Activated T-helper 1 cell treated with anti-CD3 and anti-CD28 coated beads, Interleukin-12 subunit alpha, Interleukin-12 subunit beta, Interleukin-2, Interleukin-4 antibody, amounts not matched to agents 30 ng/mL and 10 ng/mL and 1 ng/mL, durations not matched to agents 14 hours and 24 hours and 36 hours (primary cell): ENCODE data around the gene RAD18. TPM values are rescaled to one million over a fixed set of nuclear protein-coding genes. Genes with fewer than 3 reads are reported as not detected.
A peak's percentile ranks its signal among the peaks of the same experiment; 100 is the strongest.

Experiments
- DNase-seq: peaks from one replicate; pipeline ENCODE4 v3.0.0; 2021; ENCODE audit warnings: low spot score
- H3K27ac Mint-ChIP-seq: one replicate; pipeline ENCODE4 v1.8.0; 2021; ENCODE audit warnings: mild to moderate bottlenecking, mixed read lengths
- H3K27me3 Mint-ChIP-seq: one replicate; pipeline ENCODE4 v1.8.0; 2022; ENCODE audit warnings: mild to moderate bottlenecking, moderate library complexity, mixed read lengths; ENCODE audit not compliant: insufficient read depth
- H3K36me3 Mint-ChIP-seq: one replicate; pipeline ENCODE4 v1.8.0; 2021; ENCODE audit warnings: low read depth, mixed read lengths
- H3K4me1 Mint-ChIP-seq: one replicate; pipeline ENCODE4 v1.8.0; 2021; ENCODE audit warnings: low read depth, mixed read lengths
- H3K4me3 Mint-ChIP-seq: one replicate; pipeline ENCODE4 v1.8.0; 2021; ENCODE audit warnings: mild to moderate bottlenecking, moderate library complexity, mixed read lengths
- H3K9me3 Mint-ChIP-seq: one replicate; pipeline ENCODE4 v1.8.0; 2021; ENCODE audit warnings: mixed read lengths
- intact Hi-C: fragments of 100-400 bp; cut with micrococcal nuclease; formaldehyde crosslinking; loops from one replicate; pipeline ENCODE4 v1.15.1; 2024
- total RNA-seq: library from RNA; stranded (reverse); gene quantifications from 2 replicates; pipeline ENCODE4 v1.2.3, GENCODE V29; 2022

RAD18 gene
- total RNA-seq: 52.8 and 54.2 TPM in 2 replicates

- peak within 1 kb of the TSS; percentile 97 for H3K27ac Mint-ChIP-seq
- H3K36me3 Mint-ChIP-seq: peaks cover 21% of the 10 kb centered on the region
- no peaks in the 10 kb centered on the region for H3K9me3 Mint-ChIP-seq
- peaks cover 7% of the 10 kb centered on the region for H3K27me3 Mint-ChIP-seq
- DNase-seq: peak; percentile 91
- peak within 1 kb of the TSS; percentile 98 for H3K4me3 Mint-ChIP-seq
- peaks cover 62% of the 10 kb centered on the region for H3K4me1 Mint-ChIP-seq
- intact Hi-C loops: loop anchor here (1.0 to 5.0 kb wide), 9 partner anchors 204 to 1359 kb away; partner anchors contain the start of genes ARPC4, BRPF1, JAGN1 and MTMR14
These were observed at the start of gene RAD18 for GRCh38 chr3:8963137-8963853. Gene RAD18 (minus strand): TSS chr3:8963472. CDS start chr3:8963385, 87 bp downstream.

DNA sequence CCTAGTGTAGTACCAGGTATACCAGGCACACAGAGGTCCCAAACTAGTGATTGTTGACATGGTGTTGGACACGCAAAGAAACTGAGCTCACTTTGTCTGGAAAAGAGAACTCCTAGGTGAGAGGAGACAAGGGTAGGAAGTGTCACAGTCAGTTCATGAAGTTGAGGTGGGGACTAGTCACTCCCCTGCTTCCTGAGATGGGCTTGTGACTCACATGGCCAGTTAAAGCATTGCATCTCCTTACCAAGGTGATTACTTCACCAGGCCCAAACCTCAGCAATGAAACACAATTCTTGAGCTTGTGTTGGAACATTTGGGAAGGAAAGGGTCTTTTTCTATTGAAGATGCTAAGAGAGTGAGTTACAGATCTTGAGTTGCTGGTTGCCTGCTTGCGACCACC, 49.2 kb upstream of the RAD18 start:
- H3K9me3 Mint-ChIP-seq: no peaks in the 10 kb centered on the region
- no peak overlapping the region for H3K4me3 Mint-ChIP-seq
- H3K4me1 Mint-ChIP-seq: peaks cover 7% of the 10 kb centered on the region
- no peak for DNase-seq
- no peaks in the 10 kb centered on the region for H3K36me3 Mint-ChIP-seq
- H3K27me3 Mint-ChIP-seq: no peaks in the 10 kb centered on the region
- no peak overlapping the region for H3K27ac Mint-ChIP-seq
- intact Hi-C loops: no loop called here

DNA sequence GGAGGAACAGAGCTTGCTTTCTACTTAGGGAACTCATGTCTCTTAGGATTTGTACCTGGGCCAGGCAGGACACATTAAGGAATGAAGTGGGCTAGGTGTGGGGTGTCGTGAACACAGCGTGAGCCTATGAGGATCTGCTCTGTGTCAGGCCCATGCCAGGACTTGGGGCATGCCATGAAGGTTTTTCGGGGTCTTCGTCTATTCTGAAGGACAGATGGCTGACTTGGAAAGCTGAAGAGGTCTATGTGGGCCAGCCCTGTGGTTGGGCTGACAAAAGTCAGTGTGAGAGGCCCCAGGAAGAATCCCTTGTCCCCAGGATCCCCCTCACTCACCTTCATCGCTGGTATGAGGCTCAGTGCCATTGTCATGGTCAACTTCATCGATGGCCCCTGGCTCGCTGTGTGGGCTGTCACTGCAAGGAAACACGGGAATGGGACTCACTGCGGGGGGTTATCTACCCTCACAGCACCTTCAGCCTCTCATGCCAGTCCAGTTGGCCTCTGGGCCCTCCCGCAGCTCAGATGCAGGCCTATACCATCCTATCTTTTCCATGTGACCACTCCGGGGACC, 46.8 kb upstream of the RAD18 start:
- Mint-ChIP-seq H3K36me3 (no peaks in the 10 kb centered on the region), H3K27ac (no peak overlapping the region), H3K27me3 (no peaks in the 10 kb centered on the region), H3K9me3 (no peaks in the 10 kb centered on the region), H3K4me1 (peaks cover 7% of the 10 kb centered on the region), H3K4me3 (no peak overlapping the region)
- intact Hi-C loops: no loop called here
- no peak for DNase-seq

GRCh38 chr3:9008550-9009255, 45.4 kb upstream of the RAD18 start:
- intact Hi-C loops: no loop called here
- no peaks in the 10 kb centered on the region for H3K36me3 Mint-ChIP-seq
- H3K27me3 Mint-ChIP-seq: no peaks in the 10 kb centered on the region
- H3K4me1 Mint-ChIP-seq: peaks cover 7% of the 10 kb centered on the region
- DNase-seq: no peak
- no peak overlapping the region for H3K27ac Mint-ChIP-seq
- H3K9me3 Mint-ChIP-seq: no peaks in the 10 kb centered on the region
- no peak overlapping the region for H3K4me3 Mint-ChIP-seq

- Mint-ChIP-seq H3K4me1 (peaks cover 7% of the 10 kb centered on the region), H3K36me3 (no peaks in the 10 kb centered on the region), H3K27ac (no peak overlapping the region), H3K9me3 (no peaks in the 10 kb centered on the region), H3K4me3 (no peak overlapping the region), H3K27me3 (no peaks in the 10 kb centered on the region)
- DNase-seq: no peak
- intact Hi-C loops: no loop called here
These were observed 44.7 kb upstream of the RAD18 start for GRCh38 chr3:9007928-9008327.

- no peaks in the 10 kb centered on the region for H3K27me3 Mint-ChIP-seq
- no peaks in the 10 kb centered on the region for H3K9me3 Mint-ChIP-seq
- H3K27ac Mint-ChIP-seq: no peak overlapping the region
- DNase-seq: no peak
- intact Hi-C loops: no loop called here
- no peak overlapping the region for H3K4me3 Mint-ChIP-seq
- H3K4me1 Mint-ChIP-seq: peaks cover 1% of the 10 kb centered on the region
- H3K36me3 Mint-ChIP-seq: no peaks in the 10 kb centered on the region
These were observed 43.9 kb upstream of the RAD18 start for GRCh38 chr3:9007213-9007612.

DNA sequence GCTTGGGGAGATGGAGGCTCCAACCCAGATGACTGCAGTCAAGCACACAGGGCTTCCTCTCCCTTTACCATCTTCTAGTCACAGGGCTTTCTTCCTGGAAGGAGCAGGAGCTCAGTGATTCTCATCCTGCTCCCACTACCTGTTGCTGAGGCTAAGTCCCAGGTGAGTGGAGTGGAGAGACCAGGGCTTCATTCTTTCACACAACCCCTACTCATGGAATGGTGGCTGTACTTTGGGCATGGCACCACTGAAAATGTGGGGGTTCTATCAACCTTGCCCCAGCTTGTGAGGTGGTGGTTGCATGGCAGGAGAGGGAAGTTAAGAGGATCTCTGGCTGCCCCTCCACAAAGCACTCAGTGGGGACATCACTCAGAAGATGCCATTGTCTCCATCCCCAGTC, 36.8 kb upstream of the RAD18 start:
- intact Hi-C loops: no loop called here
- no peaks in the 10 kb centered on the region for H3K9me3 Mint-ChIP-seq
- H3K4me1 Mint-ChIP-seq: no peaks in the 10 kb centered on the region
- H3K4me3 Mint-ChIP-seq: no peak overlapping the region
- no peaks in the 10 kb centered on the region for H3K36me3 Mint-ChIP-seq
- no peak overlapping the region for H3K27ac Mint-ChIP-seq
- H3K27me3 Mint-ChIP-seq: peaks cover 2% of the 10 kb centered on the region
- DNase-seq: no peak

DNA sequence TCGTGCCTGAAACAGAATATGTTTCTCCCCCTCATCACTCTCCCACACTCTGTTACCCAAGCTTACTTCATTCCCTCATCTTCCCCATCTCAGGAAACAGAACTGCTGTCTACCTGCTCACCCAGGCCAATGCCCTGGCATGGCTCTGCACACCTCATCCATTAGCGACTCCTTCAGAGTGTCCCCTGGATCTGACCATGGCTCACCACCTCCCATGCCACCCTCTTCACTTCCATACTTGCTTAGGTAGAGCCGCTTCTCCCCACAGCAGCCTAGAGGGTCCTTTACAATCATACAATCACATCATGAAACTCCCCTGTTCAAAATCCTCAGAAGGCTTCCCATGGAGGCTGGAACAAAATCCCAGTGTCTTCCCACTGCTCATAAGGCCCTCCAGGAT, 33.9 kb upstream of the RAD18 start:
- intact Hi-C loops: no loop called here
- Mint-ChIP-seq H3K9me3 (no peaks in the 10 kb centered on the region), H3K36me3 (no peaks in the 10 kb centered on the region), H3K27me3 (peaks cover 2% of the 10 kb centered on the region), H3K4me1 (no peaks in the 10 kb centered on the region), H3K27ac (no peak overlapping the region), H3K4me3 (no peak overlapping the region)
- DNase-seq: no peak

DNA sequence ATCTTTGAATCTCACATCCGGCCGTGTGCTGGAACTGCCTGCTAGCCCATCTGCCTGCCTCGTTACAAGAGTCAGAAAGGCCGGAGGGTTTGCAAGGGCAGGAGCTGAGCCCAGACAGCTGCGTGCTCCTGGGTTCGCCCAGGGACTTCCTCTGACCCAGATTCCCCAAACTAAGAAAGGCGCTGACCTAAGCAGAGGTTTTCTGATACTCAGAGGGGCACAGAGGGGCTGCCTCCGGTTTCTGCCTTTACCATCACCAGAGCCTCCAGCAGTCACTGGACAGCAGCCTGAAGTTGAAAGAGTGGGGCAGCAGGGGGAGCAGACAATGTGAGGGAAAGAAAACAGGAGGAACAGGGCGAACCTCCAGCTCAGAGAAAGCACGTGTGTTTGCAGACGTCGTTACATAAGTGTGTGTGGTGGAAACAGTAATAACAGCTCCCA, 33.4 kb upstream of the RAD18 start:
- intact Hi-C loops: no loop called here
- Mint-ChIP-seq H3K4me3 (no peak overlapping the region), H3K36me3 (no peaks in the 10 kb centered on the region), H3K9me3 (no peaks in the 10 kb centered on the region), H3K4me1 (no peaks in the 10 kb centered on the region), H3K27ac (no peak overlapping the region), H3K27me3 (peaks cover 2% of the 10 kb centered on the region)
- no peak for DNase-seq

- no peaks in the 10 kb centered on the region for H3K36me3 Mint-ChIP-seq
- intact Hi-C loops: no loop called here
- no peak overlapping the region for H3K4me3 Mint-ChIP-seq
- H3K27me3 Mint-ChIP-seq: peaks cover 2% of the 10 kb centered on the region
- no peaks in the 10 kb centered on the region for H3K4me1 Mint-ChIP-seq
- no peak for DNase-seq
- no peaks in the 10 kb centered on the region for H3K9me3 Mint-ChIP-seq
- H3K27ac Mint-ChIP-seq: no peak overlapping the region
These were observed 32.9 kb upstream of the RAD18 start for GRCh38 chr3:8996216-8996615.

DNA sequence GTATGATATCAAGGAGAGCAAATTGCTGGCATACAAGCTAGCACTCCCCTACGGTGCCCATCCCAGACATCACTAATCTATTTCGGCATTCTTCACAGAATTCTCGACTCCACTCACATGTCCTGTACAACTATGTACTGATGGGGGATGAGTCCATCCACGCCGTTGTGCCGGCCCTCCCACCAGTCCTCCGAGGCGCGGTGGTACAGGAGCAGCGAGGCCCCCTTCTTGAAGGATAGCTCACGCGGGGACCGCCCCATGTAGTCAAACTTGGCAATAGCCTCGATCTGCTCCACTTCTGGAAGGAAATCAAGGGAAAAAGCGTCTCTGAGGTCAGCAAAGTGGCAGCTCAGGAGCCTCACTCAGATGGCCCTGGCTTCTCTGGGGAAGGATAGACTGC, 31.0 kb upstream of the RAD18 start:
- H3K27ac Mint-ChIP-seq: no peak overlapping the region
- no peaks in the 10 kb centered on the region for H3K4me1 Mint-ChIP-seq
- no peaks in the 10 kb centered on the region for H3K36me3 Mint-ChIP-seq
- DNase-seq: no peak
- H3K9me3 Mint-ChIP-seq: no peaks in the 10 kb centered on the region
- no peak overlapping the region for H3K4me3 Mint-ChIP-seq
- H3K27me3 Mint-ChIP-seq: no peaks in the 10 kb centered on the region
- intact Hi-C loops: no loop called here

DNA sequence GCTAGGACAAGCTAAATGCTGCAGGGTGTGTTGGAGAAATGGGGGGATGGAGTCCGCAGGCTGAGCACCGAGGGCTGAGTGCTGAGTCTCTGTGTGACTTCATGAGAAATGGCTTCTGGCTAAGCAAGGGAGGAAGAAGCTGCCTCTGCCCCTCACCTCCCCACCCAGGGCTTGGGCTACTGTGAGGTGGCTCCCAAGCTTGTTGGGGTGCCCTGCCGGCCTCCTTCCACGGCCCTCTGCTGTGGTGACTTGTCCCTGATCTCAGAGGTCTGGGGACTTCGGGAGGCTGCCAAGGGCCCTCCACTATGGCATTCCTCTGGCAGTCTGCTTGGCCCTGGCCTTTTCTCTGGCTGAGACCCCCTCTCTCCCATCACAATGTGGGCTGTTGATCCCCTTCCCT, 30.1 kb upstream of the RAD18 start:
- no peak overlapping the region for H3K4me3 Mint-ChIP-seq
- intact Hi-C loops: no loop called here
- H3K27me3 Mint-ChIP-seq: no peaks in the 10 kb centered on the region
- no peak for DNase-seq
- no peaks in the 10 kb centered on the region for H3K9me3 Mint-ChIP-seq
- H3K27ac Mint-ChIP-seq: no peak overlapping the region
- H3K36me3 Mint-ChIP-seq: no peaks in the 10 kb centered on the region
- no peaks in the 10 kb centered on the region for H3K4me1 Mint-ChIP-seq

GRCh38 chr3:8992854-8993253, 29.6 kb upstream of the RAD18 start:
- intact Hi-C loops: no loop called here
- no peak for DNase-seq
- no peaks in the 10 kb centered on the region for H3K4me1 Mint-ChIP-seq
- no peak overlapping the region for H3K27ac Mint-ChIP-seq
- no peak overlapping the region for H3K4me3 Mint-ChIP-seq
- no peaks in the 10 kb centered on the region for H3K36me3 Mint-ChIP-seq
- H3K27me3 Mint-ChIP-seq: no peaks in the 10 kb centered on the region
- H3K9me3 Mint-ChIP-seq: no peaks in the 10 kb centered on the region
